Myocyte (in vitro differentiated cells): ENCODE data around the gene FMO5. TPM values are rescaled to one million over a fixed set of nuclear protein-coding genes. Genes with fewer than 3 reads are reported as not detected.

Experiments
- DNase-seq: peaks from one replicate; pipeline ENCODE4 v3.0.0-alpha.2; 2012; ENCODE audit warnings: low read depth
- polyA plus RNA-seq: library from polyadenylated mRNA; unstranded; fragments of >200 nt; gene quantifications from one replicate; pipeline ENCODE4 v1.2.1, GENCODE V29; 2012; ENCODE audit warnings: missing spikeins
- total RNA-seq: library from RNA; depleted of rRNA; stranded (reverse); fragments of >200 nt; gene quantifications from 2 replicates; pipeline ENCODE4 v1.2.3, GENCODE V29; 2014

FMO5 gene, protein sequence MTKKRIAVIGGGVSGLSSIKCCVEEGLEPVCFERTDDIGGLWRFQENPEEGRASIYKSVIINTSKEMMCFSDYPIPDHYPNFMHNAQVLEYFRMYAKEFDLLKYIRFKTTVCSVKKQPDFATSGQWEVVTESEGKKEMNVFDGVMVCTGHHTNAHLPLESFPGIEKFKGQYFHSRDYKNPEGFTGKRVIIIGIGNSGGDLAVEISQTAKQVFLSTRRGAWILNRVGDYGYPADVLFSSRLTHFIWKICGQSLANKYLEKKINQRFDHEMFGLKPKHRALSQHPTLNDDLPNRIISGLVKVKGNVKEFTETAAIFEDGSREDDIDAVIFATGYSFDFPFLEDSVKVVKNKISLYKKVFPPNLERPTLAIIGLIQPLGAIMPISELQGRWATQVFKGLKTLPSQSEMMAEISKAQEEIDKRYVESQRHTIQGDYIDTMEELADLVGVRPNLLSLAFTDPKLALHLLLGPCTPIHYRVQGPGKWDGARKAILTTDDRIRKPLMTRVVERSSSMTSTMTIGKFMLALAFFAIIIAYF
- 0.99 and 2.6 TPM in 2 replicates for total RNA-seq
- polyA plus RNA-seq = 1.2 TPM

DNA sequence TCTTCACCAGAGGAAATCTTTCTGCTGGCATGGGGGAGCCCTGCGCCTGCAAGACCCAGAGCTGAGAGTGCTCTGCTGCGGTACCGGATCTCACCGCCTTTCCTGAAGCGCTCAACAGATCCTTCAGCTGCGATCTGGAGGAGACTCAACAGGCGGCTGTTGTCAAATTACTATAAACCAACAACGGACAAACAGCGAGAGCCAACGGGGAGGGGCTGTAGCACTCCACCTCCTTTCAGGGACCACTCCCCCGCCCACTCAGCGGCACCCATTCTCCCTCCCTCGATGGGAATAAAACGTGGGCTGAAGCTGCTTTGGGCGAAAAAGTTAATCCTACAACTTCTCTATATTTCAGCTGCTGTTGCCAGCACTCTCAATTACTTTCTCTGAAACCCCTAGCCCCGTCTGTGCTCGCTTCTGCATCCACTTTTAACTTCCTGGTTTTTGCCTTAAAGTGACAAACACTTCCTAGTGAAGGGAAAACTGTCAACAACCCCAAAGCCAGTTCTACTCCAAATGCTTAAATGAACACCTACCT lies at the start of gene FMO5:
Gene FMO5, minus strand, starts transcription at position 147 of the 538 bp plus-strand sequence. CDS start 310 bp downstream, outside the sequence.
- peak; percentile 79 for DNase-seq

DNA sequence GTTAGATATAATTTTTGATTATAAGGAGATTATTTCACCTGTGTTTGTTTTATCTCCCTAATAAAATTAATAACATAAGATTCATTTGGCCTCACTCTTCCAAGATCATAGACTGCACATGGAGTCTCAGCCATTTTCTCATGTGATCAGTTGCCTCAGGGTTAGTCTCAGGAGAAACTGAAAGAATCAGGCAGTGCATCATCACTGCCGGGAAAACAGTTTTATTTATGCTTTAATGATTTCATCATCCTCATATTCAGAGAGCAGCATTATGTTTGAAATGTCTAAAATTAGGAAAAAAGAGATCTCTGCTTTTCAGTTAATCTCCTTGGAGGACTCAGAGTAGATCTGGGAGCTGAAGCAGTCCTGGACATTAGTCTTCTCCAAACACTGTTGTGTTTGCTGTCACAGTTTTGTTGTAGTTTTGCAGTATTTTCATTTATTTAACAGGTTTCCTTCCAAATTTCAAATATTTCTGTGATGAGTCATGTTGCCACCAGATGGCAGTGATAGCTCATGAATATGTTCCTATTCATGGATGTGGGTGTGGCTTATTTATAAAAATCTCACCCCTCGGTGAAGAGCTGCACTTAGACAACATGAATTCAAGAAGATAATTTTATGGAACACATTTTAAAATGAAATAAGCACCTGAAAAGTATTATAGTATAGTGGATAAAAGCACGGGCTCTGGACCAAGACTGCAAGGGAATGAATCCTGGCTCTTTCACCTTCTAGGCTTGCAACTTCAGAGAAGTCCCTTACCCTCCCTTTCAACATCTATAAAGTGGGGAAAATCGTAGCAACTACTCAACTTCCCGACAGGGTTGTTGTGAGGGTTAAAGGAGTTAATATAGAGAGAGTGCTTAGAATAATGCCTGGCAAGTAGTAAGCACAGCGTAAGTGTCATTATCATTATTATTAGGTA lies 48.5 kb upstream of the FMO5 start:
- peak; percentile 75 for DNase-seq

DNA sequence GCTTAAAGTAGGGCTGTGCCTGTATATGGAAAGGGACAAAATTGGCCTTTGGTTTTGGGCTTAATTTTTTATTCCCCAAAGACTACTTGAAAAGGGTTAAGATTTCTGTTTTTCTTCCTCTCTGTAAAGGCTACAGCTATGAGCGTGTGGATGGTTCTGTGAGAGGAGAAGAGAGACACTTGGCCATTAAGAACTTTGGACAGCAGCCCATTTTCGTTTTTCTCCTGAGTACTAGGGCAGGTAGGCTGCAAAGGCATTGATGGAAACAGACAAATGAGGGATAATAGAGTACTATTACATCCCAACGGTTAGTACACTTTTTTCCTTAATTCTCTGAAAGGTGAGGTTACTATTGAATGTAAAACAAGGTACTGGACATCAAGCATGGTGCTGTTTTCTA lies 46.9 kb upstream of the FMO5 start:
- no peak for DNase-seq

DNA sequence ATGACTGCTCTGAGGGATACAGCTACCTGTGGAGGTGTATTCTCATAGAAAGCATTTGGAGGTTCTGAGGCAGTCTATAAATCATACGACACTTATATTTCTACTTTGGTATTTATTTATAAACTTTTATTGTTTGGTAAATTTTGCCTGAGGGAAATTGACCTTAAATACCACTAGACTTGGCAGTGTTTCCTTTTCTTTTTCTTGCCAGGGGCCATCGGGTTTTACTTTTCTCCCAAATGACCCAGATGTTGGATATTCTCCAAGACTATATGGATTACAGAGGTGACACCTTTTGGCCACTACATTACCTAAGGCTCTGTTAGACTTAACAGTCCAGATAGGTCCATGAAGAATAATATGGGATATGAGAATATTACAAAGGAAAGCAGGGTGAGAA lies 45.6 kb upstream of the FMO5 start:
- DNase-seq = no peak

DNA sequence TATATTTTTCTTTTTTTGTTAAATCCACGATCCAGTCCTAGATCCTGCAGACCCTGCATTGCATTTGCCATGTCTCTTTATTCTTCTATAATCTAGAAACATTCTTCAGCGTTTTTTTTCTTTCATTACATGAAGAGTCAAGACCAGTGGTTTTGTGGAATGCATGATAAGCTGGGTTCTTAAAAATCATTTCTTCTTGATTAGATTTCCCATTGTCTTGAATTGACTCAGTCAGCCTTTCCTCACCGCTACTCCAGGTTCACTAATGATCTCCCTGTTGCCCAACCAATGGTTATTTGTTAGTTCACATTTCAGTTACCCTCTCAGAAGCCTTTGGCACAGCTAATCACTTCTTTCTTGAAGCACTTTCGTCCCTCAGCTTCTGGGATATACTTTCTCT lies 42.6 kb upstream of the FMO5 start:
- no peak for DNase-seq

DNA sequence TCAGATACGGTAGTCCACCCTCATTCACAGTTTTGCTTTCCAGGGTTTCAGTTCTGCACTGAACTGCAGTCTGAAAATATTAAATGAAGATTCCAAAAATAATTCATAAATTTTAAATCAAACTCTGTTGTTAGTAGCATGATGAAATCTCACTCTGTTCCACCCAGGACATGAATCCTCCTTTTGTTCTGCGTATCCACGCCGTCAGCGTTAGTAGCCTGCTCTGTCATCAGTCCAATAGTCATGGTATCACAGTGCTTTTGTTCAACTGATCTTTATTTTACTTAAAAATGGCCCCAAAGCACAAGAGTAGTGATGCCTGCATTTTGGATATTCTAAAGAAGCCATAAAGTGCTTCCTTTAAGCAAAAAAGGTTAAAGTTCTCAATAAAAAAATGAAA lies 41.2 kb upstream of the FMO5 start:
- DNase-seq = no peak

DNA sequence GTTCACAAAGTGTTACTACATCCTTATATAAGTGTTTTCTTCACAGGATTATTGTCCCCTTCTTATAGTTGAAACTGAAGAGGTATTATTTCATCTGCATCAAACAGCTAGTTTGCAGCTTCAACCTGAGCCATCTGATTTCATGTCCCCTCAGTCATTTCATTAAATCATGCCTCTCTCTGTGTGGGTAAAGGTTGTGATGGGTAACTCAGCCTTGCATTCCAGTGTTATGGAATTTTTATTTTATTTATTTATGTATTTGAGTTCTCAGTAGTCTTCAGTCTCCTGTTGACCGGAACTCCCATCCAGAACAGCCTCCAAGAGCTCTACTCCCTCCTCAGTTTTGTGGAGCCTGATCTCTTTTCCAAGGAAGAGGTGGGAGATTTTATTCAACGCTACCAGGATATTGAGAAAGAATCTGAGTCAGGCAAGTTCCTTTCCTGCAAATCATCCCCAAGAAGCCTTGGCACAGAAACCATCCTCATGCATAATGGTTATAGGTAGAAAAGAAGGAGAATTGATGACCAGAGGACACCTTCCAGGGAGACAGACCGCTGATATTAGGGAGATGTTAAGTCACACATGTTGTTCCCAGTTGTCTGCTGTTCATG lies 39.1 kb upstream of the FMO5 start:
- DNase-seq = no peak

DNA sequence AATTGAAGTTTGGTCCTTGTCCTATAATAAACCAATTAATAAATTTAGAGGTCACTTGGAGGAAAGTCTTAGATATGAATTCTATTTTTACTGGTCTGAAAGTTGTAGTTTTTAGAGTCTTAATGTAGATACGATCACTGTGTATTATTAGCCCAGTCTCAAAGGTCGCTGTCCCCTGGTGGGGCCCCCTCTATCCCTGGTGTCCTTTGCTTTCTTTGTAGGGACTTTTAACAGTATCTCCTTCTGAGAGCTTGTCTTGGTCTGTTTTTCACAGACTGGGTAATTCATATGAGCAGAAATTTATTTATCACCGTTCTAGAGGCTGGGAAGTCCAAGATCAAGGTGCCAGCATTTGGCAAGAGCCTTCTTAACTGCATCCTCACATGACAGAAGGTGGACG lies 35.8 kb upstream of the FMO5 start:
- no peak for DNase-seq

DNA sequence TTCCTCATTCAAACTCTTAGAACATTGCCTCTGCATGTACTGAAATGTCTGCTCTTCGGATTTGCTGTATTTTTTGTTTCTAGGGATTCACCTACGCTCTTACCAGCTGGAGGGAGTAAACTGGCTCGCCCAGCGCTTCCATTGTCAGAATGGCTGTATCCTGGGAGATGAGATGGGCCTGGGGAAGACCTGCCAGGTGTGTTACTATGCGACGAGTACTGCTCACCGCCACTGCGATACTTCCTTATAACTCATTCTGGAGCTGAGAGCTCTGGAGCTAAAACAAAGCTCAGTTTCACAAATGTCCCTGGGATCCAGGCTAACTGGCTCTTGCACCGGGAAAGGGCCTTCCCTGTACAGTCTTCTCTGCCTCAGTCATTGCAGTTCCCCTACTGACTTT lies 27.4 kb upstream of the FMO5 start:
- no peak for DNase-seq

DNA sequence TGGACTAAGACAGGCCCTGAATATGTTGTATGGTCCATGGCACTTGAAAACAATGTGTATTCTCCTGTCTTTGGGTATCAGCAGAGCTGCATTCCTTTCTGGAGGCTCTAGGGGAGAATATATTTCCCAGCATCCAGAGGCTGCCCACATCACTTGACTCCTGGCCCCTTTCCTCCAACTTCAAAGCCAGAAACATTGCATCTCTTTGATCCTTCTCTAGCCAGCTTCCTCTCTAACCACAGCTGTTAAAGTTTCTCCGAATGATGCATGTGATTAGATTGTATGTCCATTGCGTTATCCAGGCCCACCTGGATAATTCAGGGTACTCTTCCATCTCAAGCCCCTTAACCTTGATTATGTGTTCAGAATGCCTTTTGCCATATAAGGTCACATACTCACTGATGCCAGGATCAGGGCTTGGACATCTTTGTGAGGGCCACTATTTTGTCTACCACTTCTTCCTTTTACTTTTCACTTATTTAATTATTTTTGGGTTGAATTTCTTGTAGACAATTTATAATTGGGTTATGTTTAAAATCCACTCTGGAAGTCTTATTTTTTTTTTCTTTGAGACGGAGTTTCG lies 22.6 kb upstream of the FMO5 start:
- DNase-seq = peak; percentile 3

DNA sequence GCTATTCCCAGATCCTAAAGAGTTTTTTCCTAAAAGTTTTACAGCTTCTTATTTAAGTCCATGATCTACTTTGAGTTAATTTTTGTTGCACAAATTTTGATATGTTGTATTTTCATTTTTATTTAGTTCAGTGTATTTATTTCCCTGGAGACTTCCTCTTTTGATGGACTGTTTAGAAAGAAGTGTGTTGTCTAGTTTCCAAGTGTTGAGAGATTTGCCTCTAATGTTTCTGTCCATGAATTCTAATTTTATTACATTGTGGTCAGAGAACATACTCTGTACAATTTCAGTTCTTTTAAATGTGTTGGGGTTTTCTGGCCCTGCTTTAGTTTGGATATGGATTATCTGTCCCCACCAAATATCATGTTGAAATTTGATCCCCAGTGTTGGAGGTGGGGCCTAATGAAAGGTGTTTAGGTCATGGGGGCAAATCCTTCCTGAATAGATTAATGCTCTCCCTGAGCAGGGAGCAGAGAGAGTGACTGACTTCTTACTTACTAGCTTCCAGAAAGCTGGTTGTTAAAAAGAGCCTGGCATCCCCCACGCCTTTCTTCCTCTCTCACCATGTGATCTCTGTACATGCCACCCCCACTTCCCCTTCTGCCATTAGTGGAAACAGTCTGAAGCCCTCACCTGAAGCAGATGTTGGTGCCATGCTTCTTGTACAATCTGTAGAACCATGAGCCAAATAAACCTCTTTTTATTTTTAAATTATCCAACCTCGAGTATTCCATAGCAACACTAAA lies 21.9 kb upstream of the FMO5 start:
- peak; percentile 14 for DNase-seq

DNA sequence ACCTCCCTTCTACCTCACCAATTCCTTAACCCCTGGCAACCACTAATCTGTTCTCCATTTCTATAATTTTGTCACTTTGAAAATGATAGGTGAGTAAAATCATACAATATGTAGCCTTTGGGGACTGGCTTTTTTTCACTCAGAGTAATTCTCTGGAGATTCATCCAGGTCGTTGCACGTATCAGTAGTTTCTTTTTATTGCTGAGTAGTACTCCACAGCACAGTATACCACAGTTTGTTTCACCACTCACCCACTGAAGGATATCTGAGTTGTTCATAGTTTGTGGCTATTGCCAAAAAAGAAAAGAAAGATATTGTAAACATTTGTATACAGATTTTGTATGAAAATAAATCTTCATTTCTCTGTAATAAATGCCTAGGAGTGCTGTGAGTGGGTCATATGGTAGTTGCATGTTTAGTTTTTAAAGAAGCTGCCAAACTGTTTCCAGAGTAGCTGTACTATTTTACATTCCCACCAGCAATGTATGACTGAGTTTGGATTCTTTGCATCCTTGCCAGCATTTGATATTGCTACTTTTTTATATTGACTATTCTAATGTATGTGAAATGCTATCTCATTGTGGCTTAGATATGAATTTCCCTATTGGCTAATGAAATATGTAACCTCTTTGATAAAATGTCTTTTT lies 21.0 kb upstream of the FMO5 start:
- DNase-seq = no peak

DNA sequence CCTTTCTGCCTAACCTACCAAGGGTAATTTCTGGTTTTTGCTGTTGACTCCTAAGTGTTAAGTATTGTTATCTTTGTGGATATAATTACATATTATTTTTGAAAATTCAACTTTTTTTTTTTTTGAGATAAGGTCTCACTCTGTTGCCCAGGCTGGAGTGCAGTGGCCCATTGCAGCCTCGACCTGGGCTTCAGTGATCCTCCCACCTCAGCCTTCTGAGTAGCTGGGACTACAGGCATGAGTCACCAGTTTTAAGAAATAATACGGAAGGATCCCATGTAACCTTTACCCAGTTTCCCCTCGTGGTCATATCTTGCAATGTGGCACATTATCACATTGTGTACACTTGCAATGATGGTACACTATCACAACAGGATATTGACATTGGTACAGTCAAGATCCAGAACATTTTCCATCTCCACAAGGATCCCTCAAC lies 20.5 kb upstream of the FMO5 start:
- DNase-seq = no peak

DNA sequence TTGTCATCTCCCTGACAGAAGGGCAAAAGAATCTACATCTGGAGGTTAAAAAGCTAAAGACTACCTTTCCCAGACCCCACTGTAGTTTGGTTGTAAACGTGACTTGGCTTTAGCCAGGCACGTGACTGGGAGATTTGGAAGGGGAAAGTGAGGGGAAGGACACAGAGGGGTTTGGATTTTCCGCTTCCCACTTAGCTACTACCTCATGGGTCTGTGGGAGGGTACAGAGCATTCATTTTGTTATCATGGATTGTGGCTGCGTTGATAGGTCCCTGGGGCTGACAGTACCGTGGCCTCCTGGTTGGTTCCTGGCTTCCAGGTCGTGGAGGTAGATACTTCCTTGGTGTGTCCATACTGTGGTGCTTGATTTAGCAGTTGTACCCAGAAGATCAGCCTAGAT lies 20.0 kb upstream of the FMO5 start:
- DNase-seq = no peak

DNA sequence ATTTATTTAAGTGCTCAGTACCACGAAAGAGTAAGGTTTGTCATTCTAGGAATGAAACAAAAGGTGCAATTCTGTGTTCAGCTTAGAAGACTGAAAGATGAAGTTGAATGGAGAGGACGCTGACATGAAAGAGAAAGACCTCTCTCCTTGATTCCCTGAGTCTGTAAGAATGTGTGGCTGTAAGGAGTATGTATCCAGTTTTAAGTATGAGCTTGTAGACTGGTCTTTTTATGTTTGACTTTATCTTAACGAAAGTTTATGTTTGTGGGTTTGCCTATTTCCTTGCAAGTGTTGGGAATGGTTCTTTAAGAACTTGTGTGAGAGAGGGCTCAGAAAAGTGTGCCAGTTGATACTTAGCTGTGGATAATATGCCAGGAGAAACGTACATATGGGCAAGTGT lies 18.7 kb upstream of the FMO5 start:
- DNase-seq = peak; percentile 6

DNA sequence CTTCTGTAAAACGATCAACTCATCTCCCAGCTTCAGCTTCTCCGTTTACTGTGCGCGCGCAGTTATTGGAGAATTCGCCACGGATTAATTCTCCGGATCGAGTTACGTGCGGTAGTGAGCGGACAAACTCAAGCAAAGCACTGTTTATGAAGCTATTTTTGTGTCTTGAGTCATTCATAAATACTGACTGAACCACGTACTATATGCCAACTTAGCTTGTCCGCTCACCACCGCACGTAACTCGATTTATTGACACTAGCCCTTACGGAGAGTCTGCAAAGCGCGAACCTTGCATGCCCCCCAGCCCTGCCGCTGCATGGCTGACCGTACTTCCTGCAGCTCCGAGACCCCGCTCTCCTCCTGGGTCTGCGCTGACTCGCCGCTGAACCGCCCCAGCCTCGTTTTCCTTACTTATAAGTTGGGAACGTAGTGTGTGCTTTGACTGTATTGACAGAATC lies 18.1 kb upstream of the FMO5 start:
- DNase-seq = peak; percentile 92

DNA sequence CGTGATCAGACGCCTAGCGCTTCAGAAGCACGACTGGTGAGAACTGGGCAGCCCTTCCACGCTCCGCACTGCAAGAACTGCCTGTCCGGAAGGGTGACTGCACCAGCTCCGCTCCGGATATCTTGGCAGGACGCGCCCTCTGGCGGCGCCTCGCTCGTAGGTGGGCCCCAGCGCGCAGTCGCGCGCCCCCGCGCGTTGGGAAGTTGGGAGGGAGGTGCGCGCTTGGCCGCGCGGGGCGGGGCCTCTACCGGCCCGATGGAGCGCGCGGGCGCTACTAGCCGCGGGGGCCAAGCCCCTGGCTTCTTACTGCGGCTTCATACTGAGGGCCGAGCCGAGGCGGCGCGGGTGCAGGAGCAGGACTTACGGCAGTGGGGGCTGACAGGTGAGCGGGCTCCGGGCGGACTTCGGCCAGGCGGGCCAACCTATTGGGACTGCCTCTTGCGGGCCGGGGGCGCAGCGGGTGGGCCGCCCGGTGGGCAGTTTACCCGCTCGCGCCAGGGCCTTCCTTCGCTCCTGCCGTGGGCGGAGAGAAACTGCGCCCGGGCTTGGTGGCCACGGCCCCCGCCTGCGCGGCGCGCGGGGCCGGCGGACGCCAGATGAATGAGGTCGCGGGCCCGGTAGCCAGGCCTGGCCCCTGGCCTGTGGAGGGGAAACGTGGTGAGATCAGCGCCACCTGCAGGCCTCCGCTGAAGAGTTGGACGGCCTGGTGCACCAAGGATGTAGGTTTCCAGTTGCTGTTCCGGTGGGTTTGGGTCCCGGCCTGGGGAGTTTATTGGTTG lies 17.5 kb upstream of the FMO5 start, which contains the start of gene CHD1L:
Gene CHD1L, plus strand, starts transcription at position 236 of the 779 bp plus-strand sequence. Its CDS starts 20 bp downstream, at position 256.
- DNase-seq = peak; percentile 96

DNA sequence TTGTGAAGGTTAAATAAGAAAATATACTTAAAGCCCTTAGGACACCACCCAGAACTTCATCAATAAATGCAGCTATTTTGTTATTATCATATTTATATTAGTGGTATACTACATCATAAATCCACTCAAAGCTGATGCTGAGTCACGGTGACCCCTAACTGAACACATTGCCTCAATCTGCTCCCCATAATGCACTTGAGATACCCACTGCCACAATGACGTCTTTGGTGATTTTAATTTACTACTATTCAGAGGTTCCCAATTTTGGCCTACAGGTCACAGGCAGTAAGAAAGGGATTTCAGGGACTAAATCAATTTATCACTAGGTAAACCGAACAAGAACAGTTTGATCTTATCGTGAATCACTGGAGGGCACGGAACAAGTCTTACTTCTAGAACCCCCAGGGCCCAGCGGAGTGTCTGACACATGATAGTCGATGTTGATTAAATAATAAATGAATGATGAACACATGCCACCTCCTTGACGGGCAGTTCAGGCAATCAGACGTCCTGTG lies 16.9 kb upstream of the FMO5 start:
- DNase-seq = no peak
